DND-41 (cell line): ENCODE data around the gene RALY.

Experiments used
- EZH2 ChIP-seq: IDR thresholded peaks from 3 replicates; pipeline ENCODE4 v1.6.1; 2012; ENCODE audit warnings: borderline replicate concordance, low read depth, mild to moderate bottlenecking, moderate library complexity, low read length, inconsistent platforms; ENCODE audit not compliant: severe bottlenecking
- TF ChIP-seq, protein P1 (sequence below): IDR thresholded peaks from 2 replicates; pipeline ENCODE4 v1.5.1; 2012; ENCODE audit warnings: borderline replicate concordance, low read length, moderate library complexity, mild to moderate bottlenecking; ENCODE audit not compliant: poor library complexity, severe bottlenecking; ENCODE audit errors: extremely low read depth

GRCh38 chr20:33991502-33991901 lies 2.2 kb upstream of the RALY start:
- TF ChIP-seq, protein P1, sequence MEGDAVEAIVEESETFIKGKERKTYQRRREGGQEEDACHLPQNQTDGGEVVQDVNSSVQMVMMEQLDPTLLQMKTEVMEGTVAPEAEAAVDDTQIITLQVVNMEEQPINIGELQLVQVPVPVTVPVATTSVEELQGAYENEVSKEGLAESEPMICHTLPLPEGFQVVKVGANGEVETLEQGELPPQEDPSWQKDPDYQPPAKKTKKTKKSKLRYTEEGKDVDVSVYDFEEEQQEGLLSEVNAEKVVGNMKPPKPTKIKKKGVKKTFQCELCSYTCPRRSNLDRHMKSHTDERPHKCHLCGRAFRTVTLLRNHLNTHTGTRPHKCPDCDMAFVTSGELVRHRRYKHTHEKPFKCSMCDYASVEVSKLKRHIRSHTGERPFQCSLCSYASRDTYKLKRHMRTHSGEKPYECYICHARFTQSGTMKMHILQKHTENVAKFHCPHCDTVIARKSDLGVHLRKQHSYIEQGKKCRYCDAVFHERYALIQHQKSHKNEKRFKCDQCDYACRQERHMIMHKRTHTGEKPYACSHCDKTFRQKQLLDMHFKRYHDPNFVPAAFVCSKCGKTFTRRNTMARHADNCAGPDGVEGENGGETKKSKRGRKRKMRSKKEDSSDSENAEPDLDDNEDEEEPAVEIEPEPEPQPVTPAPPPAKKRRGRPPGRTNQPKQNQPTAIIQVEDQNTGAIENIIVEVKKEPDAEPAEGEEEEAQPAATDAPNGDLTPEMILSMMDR: no peak
- TF ChIP-seq EZH2: no peak
